ENCODE data around the gene RASL11A. TPM values are rescaled to one million over a fixed set of nuclear protein-coding genes. Genes with fewer than 3 reads are reported as not detected.

The RASL11A gene
- total and polyA plus RNA-seq, 2 of the 13 experiments (the other 11 are each of a cell fraction or from before 2014, with no cell fraction given), result 3.0 to 4.1 TPM

DNA sequence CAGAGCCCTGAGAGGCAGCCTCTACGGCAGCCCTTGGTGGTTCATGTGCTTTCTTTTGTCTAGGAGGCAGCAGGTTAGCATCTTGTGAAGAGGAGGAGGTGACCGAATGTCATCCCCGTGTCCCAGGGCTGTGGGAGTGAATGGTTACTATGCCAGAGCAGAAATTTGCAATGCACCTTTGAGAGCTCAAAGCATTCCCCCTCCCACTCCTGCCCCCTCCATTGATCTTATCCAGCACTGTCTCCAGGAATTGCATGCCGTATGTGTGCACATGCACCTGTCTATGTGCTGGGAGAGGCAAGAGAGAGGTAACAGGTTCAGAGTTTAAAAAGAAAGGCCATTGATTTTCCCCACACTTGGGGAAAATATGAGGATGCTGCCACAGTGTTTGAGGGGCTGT, 10.2 kb downstream of the RASL11A start:
- Histone ChIP-seq H3K36me3 (replicated peaks in 1 of 2; ENCODE audit: control insufficient read depth in 1 of 2, insufficient read depth in 2 of 2, low read length in 2 of 2) (no peaks in the 10 kb centered on the region), H3K27ac (ENCODE audit: extremely low read length, insufficient read depth, low read length) (no peak overlapping the region), H3K9ac (ENCODE audit: insufficient read depth, low read depth, low read length) (no peak overlapping the region), H4K20me1 (ENCODE audit: insufficient read depth, low read length) (no peaks in the 10 kb centered on the region), H3K4me3 (replicated peaks in 1 of 3; ENCODE audit: insufficient read depth in 1 of 3, low read depth in 2 of 3, low read length in 3 of 3) (no peak overlapping the region), H3K4me2 (ENCODE audit: low read depth, low read length) (no peak overlapping the region), H3K79me2 (ENCODE audit: insufficient read depth, low read length) (no peaks in the 10 kb centered on the region), H2AFZ (ENCODE audit: low read length) (no peak overlapping the region), H3K27me3 (ENCODE audit: control insufficient read depth in 1 of 2, insufficient read depth in 2 of 2, low read length in 2 of 2) (no peaks in the 10 kb centered on the region; a peak in 1 of 5 replicates), H3K9me3 (ENCODE audit: low read length) (no peaks in the 10 kb centered on the region), H3K4me1 (ENCODE audit: insufficient read depth, low read length) (peaks cover 13% of the 10 kb centered on the region; the same call in 1 of the 2 replicates)
- ChIA-PET CTCF (ENCODE audit: low intra/inter-chr PET ratio, low total read pairs) (no interaction called here), POLR2A (no interaction called here)
- intact Hi-C loops (cut with micrococcal nuclease; ENCODE audit: unreplicated experiment) (loop anchor here (2.0 kb wide), 1 partner anchor 296 kb away; no protein-coding TSS in a partner anchor), in situ Hi-C loops (cut with HindIII; ENCODE audit: extremely low pct_ligation_motif_present, low pct_unique_long_range_greater_than_20kb) (loop anchor here (5.0 kb wide), 1 partner anchor 294 kb away; no protein-coding TSS in a partner anchor)
- ATAC-seq (no peak), FAIRE-seq (no peak), DNase-seq (ENCODE audit: low spot score) (no peak)
- BruUV-seq (replicated peaks), result no TSS peak
- WGBS (ENCODE audit: low lambda C conversion rate), result 15% methylated on average over 4 of the region's 4 CpGs
- TF ChIP-seq BCL6 (CRISPR knock-in tag; IDR thresholded peaks at IDR 0.05) (no peak), ZNF619 (CRISPR knock-in tag; IDR thresholded peaks at IDR 0.05) (no peak), PRDM10 (CRISPR knock-in tag; IDR thresholded peaks at IDR 0.05; ENCODE audit: low read depth) (no peak), ADNP (CRISPR knock-in tag; IDR thresholded peaks at IDR 0.05) (no peak), MLLT10 (CRISPR knock-in tag; IDR thresholded peaks at IDR 0.05) (no peak), PAXIP1 (CRISPR knock-in tag; conservative IDR thresholded peaks at IDR 0.05) (no peak), KDM3A (CRISPR knock-in tag; IDR thresholded peaks at IDR 0.05; ENCODE audit: low read depth) (no peak), HMG20B (CRISPR knock-in tag; conservative IDR thresholded peaks at IDR 0.05) (no peak), LCORL (IDR thresholded peaks at IDR 0.05) (no peak), LCORL (CRISPR knock-in tag; IDR thresholded peaks at IDR 0.05) (no peak), PAF1 (CRISPR knock-in tag; IDR thresholded peaks at IDR 0.05) (no peak), CEBPZ (IDR thresholded peaks at IDR 0.05; ENCODE audit: low read length) (no peak), MAF1 (CRISPR knock-in tag; IDR thresholded peaks at IDR 0.05; ENCODE audit: borderline replicate concordance) (no peak)
- TF ChIP-seq, protein P1, sequence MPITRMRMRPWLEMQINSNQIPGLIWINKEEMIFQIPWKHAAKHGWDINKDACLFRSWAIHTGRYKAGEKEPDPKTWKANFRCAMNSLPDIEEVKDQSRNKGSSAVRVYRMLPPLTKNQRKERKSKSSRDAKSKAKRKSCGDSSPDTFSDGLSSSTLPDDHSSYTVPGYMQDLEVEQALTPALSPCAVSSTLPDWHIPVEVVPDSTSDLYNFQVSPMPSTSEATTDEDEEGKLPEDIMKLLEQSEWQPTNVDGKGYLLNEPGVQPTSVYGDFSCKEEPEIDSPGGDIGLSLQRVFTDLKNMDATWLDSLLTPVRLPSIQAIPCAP (CRISPR knock-in tag; IDR thresholded peaks at IDR 0.05; ENCODE audit: low read depth), result no peak
